Measurements from ENCODE around the gene CLASP2.
"Not testable (repeated sequence)": the region's sequence is repeated elsewhere in the genome, so short reads cannot be mapped to it uniquely, and the experiment has no call there.

The CLASP2 gene

DNA sequence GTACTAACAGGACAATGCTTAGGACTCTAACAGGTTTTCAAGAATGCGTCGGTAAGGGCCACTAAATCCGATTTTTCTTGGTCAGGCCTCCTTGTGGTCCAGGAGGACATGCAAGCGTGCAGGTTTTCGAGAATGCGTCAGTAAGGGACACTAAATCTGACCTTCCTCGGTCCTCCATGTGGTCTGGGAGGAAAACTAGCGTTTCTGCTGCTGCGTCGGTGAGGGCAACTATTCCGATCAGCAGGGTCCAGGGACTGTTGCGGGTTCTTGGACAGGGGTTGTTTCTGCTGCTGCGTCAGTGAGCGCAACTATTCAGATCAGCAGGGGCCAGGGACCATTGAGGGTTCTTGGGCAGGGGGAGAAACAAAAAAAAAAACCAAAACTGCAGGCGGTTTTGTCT lies 270.1 kb downstream of the CLASP2 start:
- DNase-seq (ENCODE audit: low read depth) = no peak

DNA sequence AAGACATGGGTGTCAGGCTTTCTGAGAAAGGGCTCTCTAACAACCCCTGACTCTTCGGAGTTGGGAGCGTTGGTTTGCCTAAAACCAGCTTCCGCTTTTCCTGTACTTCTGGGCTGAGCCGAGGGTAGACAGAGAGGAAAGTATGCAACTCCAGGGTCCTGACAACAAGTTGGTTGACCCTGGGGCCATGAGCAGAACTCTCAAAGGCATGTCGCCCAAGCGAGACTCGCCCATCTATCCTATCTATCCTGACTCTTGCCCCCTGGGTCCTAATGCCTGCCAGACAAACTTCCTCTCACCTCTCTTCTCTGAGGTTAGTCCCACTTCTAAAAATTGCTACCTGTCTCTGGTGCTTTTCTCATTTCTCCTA lies 270.8 kb downstream of the CLASP2 start:
- not testable (repeated sequence) for DNase-seq (ENCODE audit: low read depth)

All from stimulated activated CD4-positive, alpha-beta T cell treated with anti-CD3 and anti-CD28 coated beads, Interleukin-2, amount 100 ng/mL, for 4 hours (primary cell).